HepG2 (cell line): ENCODE data around the gene NSD1. TPM values are rescaled to one million over a fixed set of nuclear protein-coding genes. Genes with fewer than 3 reads are reported as not detected.

ENCODE experiments used
- FOSL2 ChIP-seq: sonication (generic); formaldehyde crosslinking; IDR thresholded peaks from 2 replicates; pipeline ENCODE4 v1.4.0; 2020; ENCODE audit warnings: missing genetic modification reagents
- GABPB1 ChIP-seq: IDR thresholded peaks from 2 replicates; pipeline ENCODE4 v1.6.1; 2016; ENCODE audit warnings: mild to moderate bottlenecking, missing genetic modification reagents, moderate library complexity, missing compliant biosample characterization
- GATAD2A ChIP-seq: IDR thresholded peaks from 2 replicates; pipeline ENCODE4 v1.6.1; 2016
- GLI4 ChIP-seq: sonication (generic); formaldehyde crosslinking; IDR thresholded peaks from 2 replicates; pipeline ENCODE4 v1.5.1; 2020; ENCODE audit warnings: missing genetic modification reagents, mild to moderate bottlenecking, moderate library complexity, borderline replicate concordance
- HMG20A ChIP-seq: IDR thresholded peaks from 2 replicates; pipeline ENCODE4 v1.6.1; 2016; ENCODE audit warnings: borderline replicate concordance
- KDM4B ChIP-seq: sonication (generic); formaldehyde crosslinking; IDR thresholded peaks from 2 replicates; pipeline ENCODE4 v1.4.0; 2020; ENCODE audit warnings: missing genetic modification reagents
- NR2C2 ChIP-seq: sonication (generic); formaldehyde crosslinking; IDR thresholded peaks from 2 replicates; pipeline ENCODE4 v1.4.0; 2020; ENCODE audit warnings: missing genetic modification reagents, mild to moderate bottlenecking, moderate library complexity, borderline replicate concordance
- PRMT3 ChIP-seq: sonication (generic); formaldehyde crosslinking; IDR thresholded peaks from 2 replicates; pipeline ENCODE4 v1.8.1; 2022; ENCODE audit warnings: low read depth, mild to moderate bottlenecking, moderate library complexity, missing genetic modification reagents, borderline replicate concordance
- SP5 ChIP-seq: IDR thresholded peaks from 2 replicates; pipeline ENCODE4 v1.6.1; 2016; ENCODE audit warnings: low read depth, borderline replicate concordance
- TOE1 ChIP-seq: sonication (generic); formaldehyde crosslinking; IDR thresholded peaks from 2 replicates; pipeline ENCODE4 v1.4.0; 2020; ENCODE audit warnings: mild to moderate bottlenecking, missing genetic modification reagents
- TSC22D2 ChIP-seq: sonication (generic); formaldehyde crosslinking; IDR thresholded peaks from 2 replicates; pipeline ENCODE4 v1.5.1; 2020; ENCODE audit warnings: missing genetic modification reagents, mild to moderate bottlenecking, borderline replicate concordance
- U2AF2 ChIP-seq: fragments of 200-400 bp; formaldehyde crosslinking; IDR thresholded peaks from 2 replicates; pipeline ENCODE4 v1.6.1; 2017; ENCODE audit warnings: low read depth, mild to moderate bottlenecking, low read length
- ZIK1 ChIP-seq: sonication (generic); formaldehyde crosslinking; IDR thresholded peaks from 2 replicates; pipeline ENCODE4 v1.5.0; 2020; ENCODE audit warnings: mild to moderate bottlenecking, low read depth, missing genetic modification reagents, borderline replicate concordance
- ZKSCAN8 ChIP-seq: IDR thresholded peaks from 2 replicates; pipeline ENCODE4 v1.6.1; 2016; ENCODE audit warnings: borderline replicate concordance, missing genetic modification reagents, missing compliant biosample characterization
- ZNF234 ChIP-seq: sonication (generic); formaldehyde crosslinking; conservative IDR thresholded peaks from 2 replicates; pipeline ENCODE4 v1.5.1; 2020; ENCODE audit warnings: mild to moderate bottlenecking, missing genetic modification reagents
- ZNF33B ChIP-seq: sonication (generic); formaldehyde crosslinking; IDR thresholded peaks from 2 replicates; pipeline ENCODE4 v1.5.1; 2020; ENCODE audit warnings: mild to moderate bottlenecking, missing genetic modification reagents
- ZNF546 ChIP-seq: sonication (generic); formaldehyde crosslinking; conservative IDR thresholded peaks from 2 replicates; pipeline ENCODE4 v1.8.1; 2023; ENCODE audit warnings: mild to moderate bottlenecking, missing genetic modification reagents
- ZNF616 ChIP-seq: sonication (generic); formaldehyde crosslinking; IDR thresholded peaks from 2 replicates; pipeline ENCODE4 v1.5.0; 2020; ENCODE audit warnings: low read depth, mild to moderate bottlenecking, missing genetic modification reagents
- ZNF7 ChIP-seq: IDR thresholded peaks from 2 replicates; pipeline ENCODE4 v1.6.1; 2016; ENCODE audit warnings: missing biosample characterization, missing genetic modification reagents
- ZNF713 ChIP-seq: sonication (generic); formaldehyde crosslinking; IDR thresholded peaks from 2 replicates; pipeline ENCODE4 v1.4.0; 2020; ENCODE audit warnings: mild to moderate bottlenecking, missing genetic modification reagents
- ZNF724P ChIP-seq: sonication (generic); formaldehyde crosslinking; IDR thresholded peaks from 2 replicates; pipeline ENCODE4 v1.8.0; 2022; ENCODE audit warnings: missing genetic modification reagents, borderline replicate concordance
- ZNF839 ChIP-seq: sonication (generic); formaldehyde crosslinking; IDR thresholded peaks from 2 replicates; pipeline ENCODE4 v1.4.0; 2020; ENCODE audit warnings: missing genetic modification reagents, mild to moderate bottlenecking, borderline replicate concordance
- polyA plus RNA-seq, 8 experiments: library from polyadenylated mRNA; depleted of rRNA in 3 of 8; stranded (reverse) in 7 of 8; unstranded in 1 of 8; fragments of >200 nt; fragmentation: Illumina TruSeq in 4 of 8; extraction: Trizol in 4 of 8; gene quantifications; 2 replicates each; pipeline versions ENCODE4 v1.2.1 to v1.2.3, GENCODE V29; 2011 to 2016; ENCODE audit warnings: low read depth in 4 of 8, missing spikeins in 1 of 8, mixed read lengths in 1 of 8; ENCODE audit not compliant: insufficient read depth in 1 of 8
- total RNA-seq, 5 experiments: library from RNA; depleted of rRNA; stranded (reverse); fragments of >200 nt; fragmentation: Illumina TruSeq; extraction: Trizol; gene quantifications; 2 replicates each; pipeline ENCODE4 v1.2.3, GENCODE V29; 2016; ENCODE audit warnings: low read depth in 1 of 5
- TF ChIP-seq, protein P1 (sequence below): sonication (generic); formaldehyde crosslinking; conservative IDR thresholded peaks from 2 replicates; pipeline ENCODE4 v1.8.0; 2022; ENCODE audit warnings: missing genetic modification reagents
- TF ChIP-seq, protein P2 (sequence below): sonication (generic); formaldehyde crosslinking; IDR thresholded peaks from 2 replicates; pipeline ENCODE4 v1.4.0; 2020; ENCODE audit warnings: missing genetic modification reagents
- TF ChIP-seq, protein P3 (sequence below): sonication (generic); formaldehyde crosslinking; conservative IDR thresholded peaks from 2 replicates; pipeline ENCODE4 v1.4.0; 2020; ENCODE audit warnings: missing genetic modification reagents
- TF ChIP-seq, protein P4 (sequence below): sonication (generic); formaldehyde crosslinking; conservative IDR thresholded peaks from 2 replicates; pipeline ENCODE4 v1.4.0; 2020; ENCODE audit warnings: missing genetic modification reagents

Gene NSD1
- total and polyA plus RNA-seq, 2 of the 13 experiments (the other 11 are each of a cell fraction or from before 2014, with no cell fraction given) = 0.01 to 0.09 TPM

DNA sequence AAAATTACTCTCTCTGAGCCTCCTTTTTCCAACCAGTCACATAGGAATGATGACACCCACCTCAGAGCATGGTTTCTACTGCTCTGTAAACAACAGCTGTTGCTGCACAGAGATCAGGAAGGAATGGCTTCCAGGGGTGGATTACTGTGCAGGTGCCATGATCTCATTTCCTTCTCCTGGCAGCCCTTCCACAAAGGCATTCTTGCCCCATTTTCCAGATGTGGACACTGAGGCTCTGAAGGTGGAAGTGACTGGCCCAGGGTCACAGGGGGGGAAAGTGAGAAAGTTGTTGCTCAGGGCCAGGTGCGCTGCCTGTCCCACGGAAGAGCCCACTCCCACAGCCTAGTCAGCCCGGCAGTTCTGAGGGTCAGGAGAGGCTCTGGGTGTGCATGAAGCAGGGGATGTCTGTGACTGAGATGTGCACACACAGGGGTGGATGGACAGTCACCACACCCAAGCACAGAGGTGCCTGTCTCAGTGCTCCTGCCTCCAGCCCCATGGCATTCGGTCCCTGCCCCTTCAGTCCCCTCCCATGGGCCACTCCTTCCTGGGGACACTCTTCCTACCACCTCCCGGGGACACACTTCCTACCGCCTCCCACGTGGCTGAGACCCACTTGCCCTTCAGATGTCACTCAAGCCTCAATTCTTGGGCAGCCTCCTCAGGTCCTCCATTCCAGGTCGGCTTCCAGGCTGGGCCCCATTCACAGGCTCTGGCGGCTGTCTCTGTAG lies 29.9 kb upstream of the NSD1 start (continued):
- no peak for TF ChIP-seq NR2C2
- TF ChIP-seq ZIK1 = no peak
- TF ChIP-seq GABPB1 (CRISPR knock-in tag) = 0 out of 2 replicates have a peak, but pooled peaks have one; percentile 28
- TF ChIP-seq, protein P1, sequence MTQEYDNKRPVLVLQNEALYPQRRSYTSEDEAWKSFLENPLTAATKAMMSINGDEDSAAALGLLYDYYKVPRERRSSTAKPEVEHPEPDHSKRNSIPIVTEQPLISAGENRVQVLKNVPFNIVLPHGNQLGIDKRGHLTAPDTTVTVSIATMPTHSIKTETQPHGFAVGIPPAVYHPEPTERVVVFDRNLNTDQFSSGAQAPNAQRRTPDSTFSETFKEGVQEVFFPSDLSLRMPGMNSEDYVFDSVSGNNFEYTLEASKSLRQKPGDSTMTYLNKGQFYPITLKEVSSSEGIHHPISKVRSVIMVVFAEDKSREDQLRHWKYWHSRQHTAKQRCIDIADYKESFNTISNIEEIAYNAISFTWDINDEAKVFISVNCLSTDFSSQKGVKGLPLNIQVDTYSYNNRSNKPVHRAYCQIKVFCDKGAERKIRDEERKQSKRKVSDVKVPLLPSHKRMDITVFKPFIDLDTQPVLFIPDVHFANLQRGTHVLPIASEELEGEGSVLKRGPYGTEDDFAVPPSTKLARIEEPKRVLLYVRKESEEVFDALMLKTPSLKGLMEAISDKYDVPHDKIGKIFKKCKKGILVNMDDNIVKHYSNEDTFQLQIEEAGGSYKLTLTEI = no peak
- TF ChIP-seq PRMT3 = no peak
- TF ChIP-seq ZNF546 = no peak
- TF ChIP-seq, protein P2, sequence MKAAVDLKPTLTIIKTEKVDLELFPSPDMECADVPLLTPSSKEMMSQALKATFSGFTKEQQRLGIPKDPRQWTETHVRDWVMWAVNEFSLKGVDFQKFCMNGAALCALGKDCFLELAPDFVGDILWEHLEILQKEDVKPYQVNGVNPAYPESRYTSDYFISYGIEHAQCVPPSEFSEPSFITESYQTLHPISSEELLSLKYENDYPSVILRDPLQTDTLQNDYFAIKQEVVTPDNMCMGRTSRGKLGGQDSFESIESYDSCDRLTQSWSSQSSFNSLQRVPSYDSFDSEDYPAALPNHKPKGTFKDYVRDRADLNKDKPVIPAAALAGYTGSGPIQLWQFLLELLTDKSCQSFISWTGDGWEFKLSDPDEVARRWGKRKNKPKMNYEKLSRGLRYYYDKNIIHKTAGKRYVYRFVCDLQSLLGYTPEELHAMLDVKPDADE = no peak
- TF ChIP-seq ZNF234 (CRISPR knock-in tag) = no peak
- TF ChIP-seq ZNF33B (CRISPR knock-in tag) = no peak
- TF ChIP-seq ZNF616 = no peak
- TF ChIP-seq FOSL2 (CRISPR knock-in tag) = no peak
- TF ChIP-seq, protein P3, sequence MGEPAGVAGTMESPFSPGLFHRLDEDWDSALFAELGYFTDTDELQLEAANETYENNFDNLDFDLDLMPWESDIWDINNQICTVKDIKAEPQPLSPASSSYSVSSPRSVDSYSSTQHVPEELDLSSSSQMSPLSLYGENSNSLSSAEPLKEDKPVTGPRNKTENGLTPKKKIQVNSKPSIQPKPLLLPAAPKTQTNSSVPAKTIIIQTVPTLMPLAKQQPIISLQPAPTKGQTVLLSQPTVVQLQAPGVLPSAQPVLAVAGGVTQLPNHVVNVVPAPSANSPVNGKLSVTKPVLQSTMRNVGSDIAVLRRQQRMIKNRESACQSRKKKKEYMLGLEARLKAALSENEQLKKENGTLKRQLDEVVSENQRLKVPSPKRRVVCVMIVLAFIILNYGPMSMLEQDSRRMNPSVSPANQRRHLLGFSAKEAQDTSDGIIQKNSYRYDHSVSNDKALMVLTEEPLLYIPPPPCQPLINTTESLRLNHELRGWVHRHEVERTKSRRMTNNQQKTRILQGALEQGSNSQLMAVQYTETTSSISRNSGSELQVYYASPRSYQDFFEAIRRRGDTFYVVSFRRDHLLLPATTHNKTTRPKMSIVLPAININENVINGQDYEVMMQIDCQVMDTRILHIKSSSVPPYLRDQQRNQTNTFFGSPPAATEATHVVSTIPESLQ (CRISPR knock-in tag) = no peak
- TF ChIP-seq ZNF713 (CRISPR knock-in tag) = no peak
- no peak for TF ChIP-seq KDM4B (CRISPR knock-in tag)
- no peak for TF ChIP-seq ZNF724P
- TF ChIP-seq, protein P4, sequence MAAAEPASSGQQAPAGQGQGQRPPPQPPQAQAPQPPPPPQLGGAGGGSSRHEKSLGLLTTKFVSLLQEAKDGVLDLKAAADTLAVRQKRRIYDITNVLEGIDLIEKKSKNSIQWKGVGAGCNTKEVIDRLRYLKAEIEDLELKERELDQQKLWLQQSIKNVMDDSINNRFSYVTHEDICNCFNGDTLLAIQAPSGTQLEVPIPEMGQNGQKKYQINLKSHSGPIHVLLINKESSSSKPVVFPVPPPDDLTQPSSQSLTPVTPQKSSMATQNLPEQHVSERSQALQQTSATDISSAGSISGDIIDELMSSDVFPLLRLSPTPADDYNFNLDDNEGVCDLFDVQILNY (CRISPR knock-in tag) = no peak
- no peak for TF ChIP-seq TOE1
- TF ChIP-seq GATAD2A = 0 out of 2 replicates have a peak, but pooled peaks have one; percentile 11
- no peak for TF ChIP-seq TSC22D2 (CRISPR knock-in tag)
- no peak for TF ChIP-seq U2AF2
- no peak for TF ChIP-seq ZNF7 (CRISPR knock-in tag)
- TF ChIP-seq GLI4 (CRISPR knock-in tag) = no peak
- TF ChIP-seq SP5 (CRISPR knock-in tag) = no peak
- no peak for TF ChIP-seq ZKSCAN8
- TF ChIP-seq HMG20A = peak; percentile 18; the same call in 1 of the 2 replicates
- no peak for TF ChIP-seq ZNF839 (CRISPR knock-in tag)
